RPMI7951 (cell line): ENCODE data around the gene EID2B. TPM values are rescaled to one million over a fixed set of nuclear protein-coding genes. Genes with fewer than 3 reads are reported as not detected.

Source experiments
- DNase-seq: peaks from one replicate; pipeline ENCODE4 v3.0.0-alpha.2; 2012; ENCODE audit warnings: low read depth
- total RNA-seq: library from RNA; depleted of rRNA; stranded (reverse); fragments of >200 nt; shearing (Covaris generic); gene quantifications from 2 replicates; pipeline ENCODE4 v1.2.3, GENCODE V29; 2014; rRNA removed

Gene EID2B, protein sequence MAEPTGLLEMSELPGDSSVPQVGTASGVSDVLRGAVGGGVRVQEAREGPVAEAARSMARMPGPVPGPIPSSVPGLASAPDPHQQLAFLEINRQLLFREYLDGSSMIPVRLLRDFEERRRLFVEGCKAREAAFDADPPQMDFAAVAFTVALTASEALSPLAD
- 5.3 and 8.8 TPM in 2 replicates for total RNA-seq

DNA sequence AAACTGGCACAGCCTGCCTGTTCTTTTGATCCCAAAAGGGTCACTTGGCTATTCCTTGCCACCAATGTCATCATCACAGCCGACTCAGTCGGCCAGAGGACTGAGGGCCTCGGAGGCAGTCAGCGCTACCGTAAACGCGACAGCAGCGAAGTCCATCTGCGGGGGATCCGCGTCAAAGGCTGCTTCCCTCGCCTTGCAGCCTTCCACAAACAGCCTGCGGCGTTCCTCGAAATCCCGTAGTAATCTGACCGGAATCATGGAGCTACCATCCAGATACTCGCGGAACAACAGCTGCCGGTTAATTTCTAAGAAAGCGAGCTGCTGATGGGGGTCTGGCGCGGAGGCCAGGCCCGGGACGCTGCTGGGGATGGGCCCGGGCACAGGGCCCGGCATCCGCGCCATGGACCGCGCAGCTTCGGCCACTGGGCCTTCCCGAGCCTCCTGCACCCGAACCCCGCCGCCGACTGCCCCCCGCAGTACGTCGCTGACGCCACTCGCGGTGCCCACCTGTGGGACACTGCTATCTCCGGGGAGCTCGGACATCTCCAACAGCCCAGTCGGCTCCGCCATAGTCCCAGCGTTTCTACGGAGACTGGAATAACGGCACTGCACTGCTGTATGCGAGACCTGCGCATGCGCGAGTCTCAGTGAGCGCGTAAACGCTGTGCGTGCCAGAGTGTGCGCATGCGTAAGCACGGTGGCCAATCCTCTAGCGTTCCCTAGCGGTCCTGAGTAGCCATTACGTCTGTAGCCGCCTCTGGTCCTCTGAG is at the start of gene EID2B:
Gene EID2B, minus strand, starts transcription at position 620 of the 770 bp plus-strand sequence. Its CDS starts 50 bp downstream, at position 570.
- peak; percentile 92 for DNase-seq

DNA sequence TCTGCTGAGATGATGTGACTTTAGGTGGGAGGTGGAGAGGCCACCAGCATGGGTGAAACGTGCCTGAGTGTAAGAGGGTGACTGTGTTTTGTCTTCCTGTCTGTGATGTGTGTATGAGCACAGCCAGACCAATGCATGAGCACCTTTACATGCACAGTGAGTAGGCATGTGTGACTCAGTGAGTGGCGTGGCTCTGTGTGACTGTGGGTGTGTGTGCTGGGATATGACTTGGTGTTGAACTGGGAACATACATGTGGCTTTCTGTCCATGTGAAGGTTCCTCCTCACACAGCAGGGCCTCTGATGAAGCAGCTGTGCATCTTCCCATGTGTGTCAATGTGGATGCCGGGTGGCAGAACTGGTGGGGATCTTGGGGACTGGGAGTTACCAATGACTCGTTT is 49.8 kb upstream of the EID2B start:
- no peak for DNase-seq

DNA sequence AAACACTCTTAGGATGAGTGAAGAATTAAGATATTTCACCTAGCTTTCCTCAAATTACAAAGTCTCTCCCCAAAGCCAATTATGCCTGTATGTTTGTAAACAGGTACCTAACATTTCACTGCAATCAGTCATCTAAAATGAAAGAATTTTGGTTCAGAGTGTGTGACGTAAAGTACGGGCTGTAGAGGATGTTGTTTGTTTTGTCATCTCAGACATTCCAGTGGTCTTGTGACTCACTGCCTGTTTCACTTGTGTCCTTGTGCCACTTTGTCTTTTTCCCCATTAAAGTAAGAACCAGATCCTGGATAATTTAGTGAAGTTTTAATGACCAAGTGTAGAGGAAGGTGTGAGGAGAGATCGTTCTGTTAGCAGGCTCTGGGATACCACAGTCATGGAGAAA is 36.0 kb upstream of the EID2B start:
- peak; percentile 49 for DNase-seq

DNA sequence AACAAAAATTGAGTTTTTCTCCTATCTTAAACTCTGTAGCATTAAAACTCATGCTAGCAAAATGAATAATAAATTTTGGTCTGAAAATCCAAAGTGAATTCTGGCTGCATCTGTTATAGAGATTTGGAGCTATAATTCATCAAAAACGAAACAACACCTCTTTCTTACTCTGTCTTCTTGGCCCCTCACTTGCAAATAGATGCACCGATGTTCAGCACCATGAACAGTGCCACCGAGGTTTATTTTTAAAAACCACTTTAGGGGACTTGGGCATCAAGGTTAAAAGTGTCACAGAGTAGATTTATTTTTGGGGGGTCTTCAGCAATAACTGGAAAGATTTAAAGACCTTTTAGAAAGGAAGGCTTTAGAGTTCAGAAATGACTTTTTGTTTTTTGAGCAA is 33.4 kb upstream of the EID2B start:
- DNase-seq: no peak

DNA sequence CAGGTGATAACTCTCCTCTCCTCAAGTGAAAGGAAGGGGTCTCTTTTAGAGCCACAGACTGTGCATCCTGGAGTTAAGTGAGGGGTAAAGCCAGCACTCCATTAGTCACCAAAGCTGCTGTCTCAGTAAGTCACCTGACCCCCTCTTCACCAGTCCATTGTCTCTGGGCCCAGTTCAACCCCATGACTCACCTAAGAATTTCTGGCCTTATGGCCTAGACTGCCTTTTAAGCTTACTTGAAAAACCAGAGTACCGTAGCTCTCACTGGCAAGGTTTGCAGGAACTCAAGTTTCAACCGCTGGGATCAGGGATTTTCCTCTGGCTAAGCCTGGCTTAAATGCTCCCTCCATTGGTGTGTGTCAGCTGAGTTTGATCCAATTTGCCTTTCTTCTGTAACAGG is 30.8 kb upstream of the EID2B start:
- DNase-seq: peak; percentile 73

DNA sequence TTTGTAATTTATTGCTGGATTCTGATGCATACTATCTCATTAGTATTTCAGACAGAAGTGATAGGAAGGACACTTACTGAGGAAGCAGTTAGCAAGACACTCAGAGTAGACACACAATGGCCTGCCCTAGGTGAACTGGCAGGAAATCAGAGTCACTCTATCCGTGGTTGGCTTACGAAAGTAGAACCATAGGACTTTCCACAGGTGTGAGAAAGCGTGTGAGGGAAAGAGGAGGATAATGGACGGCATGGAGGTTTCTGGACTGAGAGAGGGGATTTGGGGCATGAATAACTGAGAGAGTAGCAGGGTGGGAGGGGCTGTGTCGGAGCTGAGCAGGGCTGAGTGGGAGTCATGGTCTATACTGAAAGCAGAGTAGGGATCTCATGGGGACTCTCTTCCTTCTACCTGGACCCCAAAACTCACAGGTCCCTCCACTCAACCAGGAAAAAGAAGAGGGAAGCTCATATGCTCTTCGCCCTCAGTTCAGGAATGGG is 26.0 kb upstream of the EID2B start:
- DNase-seq: no peak

DNA sequence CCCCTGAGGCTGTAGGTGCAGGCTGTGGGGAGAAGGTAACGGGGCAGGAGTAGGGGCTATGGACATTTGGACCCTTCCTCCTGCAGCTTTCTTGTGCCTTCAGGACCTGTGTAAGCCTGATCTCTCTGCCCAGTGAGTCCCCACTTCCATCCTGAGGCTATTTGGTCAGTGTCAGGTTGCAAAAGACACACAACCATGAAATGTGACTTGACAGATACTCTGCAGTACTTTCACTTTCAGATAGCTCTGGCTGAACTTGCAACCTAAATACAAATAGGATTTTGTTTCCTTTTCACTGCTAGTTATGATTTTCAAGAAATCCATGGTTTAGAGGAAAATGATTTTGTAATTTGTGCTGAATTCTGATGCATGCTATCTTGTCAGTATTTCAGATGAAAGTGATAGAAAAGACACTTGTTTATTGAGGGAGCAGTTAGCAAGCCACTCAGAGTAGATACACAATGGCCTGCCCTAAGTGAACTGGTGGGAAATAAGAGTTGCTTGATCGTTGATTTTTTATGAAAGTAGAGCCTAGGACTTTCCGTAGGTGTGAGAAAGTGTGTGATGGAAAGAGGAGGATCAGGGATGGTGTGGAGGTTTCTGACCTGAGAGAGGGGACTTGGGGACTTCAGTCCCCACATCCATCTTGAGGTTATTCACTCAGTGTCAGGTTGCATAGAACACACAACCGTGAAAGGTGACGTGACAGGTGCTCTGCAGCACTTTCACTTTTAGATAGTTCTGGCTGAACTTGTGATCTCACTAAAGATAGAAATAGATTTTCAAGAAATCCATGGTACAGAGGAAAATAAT is 25.4 kb upstream of the EID2B start:
- DNase-seq: peak; percentile 70

DNA sequence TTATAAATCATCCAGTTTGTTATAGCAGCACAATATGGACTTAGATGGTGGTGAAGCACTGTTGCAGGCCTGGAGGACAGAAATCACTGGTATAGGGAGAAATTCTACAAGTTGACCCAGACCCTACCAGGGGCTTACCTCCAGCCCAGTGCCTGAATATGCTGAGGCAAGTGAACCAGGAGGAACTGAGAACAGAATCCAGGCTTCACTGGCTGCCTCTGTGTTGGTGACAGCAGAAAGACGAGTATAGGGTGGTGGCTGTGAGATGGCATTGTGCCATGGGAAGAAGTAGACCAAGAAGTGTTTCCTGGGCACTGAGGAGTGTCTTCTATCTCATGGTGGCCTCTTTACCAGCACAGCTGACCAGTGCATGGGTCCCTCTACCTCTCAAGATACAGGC is 23.2 kb upstream of the EID2B start:
- no peak for DNase-seq

DNA sequence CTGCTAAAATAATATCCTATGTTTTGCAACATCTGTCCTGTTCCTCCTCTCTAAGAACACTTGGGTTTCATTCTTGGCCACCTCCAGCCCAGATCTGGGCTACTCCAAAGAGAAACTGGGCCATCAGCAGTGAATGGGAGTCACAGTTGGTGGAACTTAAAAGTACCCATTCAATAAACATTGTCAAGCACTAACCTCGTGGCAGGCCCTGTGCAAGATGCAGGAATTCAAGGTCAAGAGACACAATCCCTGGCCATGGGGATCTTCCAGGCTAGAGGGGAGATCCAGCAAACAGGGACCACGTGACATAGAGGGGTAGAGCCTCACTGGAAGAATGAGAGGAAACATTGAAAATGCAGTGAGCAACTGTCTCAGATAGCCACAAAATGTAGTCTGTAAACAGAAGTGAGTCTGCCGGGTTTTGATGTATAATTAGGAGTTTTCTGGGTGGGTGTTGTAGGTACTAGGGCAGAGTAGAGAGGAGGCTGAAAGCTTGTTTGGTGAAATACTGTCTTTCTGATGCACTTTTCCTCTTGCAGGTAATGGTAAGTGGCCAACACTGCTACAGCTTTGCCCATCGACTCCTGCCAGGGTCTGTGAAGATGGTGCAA is 22.2 kb upstream of the EID2B start:
- no peak for DNase-seq

DNA sequence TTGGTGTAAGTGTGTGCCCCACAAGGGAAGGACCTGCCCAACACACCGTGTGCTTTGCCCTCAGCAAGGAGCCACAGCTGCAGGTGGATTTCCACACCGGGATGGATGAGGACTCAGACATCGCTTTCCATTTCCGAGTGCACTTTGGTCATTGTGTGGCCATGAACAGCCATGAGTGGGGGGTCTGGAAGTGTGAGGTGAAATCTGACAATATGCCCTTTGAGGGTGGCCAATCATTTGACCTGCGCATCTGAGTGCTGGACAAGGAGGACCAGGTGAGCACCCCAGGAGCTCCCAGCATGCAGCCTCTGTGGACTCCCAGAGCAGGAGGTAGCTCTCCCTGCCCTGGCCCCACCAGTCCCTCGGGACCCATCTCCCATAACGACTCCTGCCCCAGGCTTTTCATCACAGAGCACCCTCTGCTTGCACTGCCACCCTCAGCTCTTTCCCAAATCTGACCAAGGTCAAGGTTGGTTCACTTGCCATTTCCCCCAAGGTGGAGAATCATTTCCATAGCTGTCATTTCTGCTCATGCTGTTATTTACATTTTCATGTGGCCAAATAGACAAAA is 20.5 kb upstream of the EID2B start:
- DNase-seq: no peak

DNA sequence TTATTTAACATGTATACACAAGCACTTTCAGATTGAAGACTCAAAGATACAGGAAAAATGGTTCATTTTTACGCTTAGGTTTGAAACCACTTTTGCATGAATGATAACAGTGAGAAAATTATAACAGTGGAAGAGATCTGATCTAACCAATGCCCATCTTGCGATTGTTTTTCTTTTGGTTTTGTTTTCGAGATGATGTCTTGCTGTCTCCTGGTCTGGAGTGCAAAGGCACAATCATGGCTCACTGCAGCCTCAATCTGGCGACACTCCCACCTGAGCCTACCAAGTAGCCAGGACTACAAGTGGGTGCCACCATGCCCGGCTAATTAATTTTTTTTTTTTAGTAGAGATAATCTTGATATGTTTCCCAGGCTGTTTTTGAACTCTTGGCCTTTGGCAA is 17.5 kb upstream of the EID2B start:
- no peak for DNase-seq

DNA sequence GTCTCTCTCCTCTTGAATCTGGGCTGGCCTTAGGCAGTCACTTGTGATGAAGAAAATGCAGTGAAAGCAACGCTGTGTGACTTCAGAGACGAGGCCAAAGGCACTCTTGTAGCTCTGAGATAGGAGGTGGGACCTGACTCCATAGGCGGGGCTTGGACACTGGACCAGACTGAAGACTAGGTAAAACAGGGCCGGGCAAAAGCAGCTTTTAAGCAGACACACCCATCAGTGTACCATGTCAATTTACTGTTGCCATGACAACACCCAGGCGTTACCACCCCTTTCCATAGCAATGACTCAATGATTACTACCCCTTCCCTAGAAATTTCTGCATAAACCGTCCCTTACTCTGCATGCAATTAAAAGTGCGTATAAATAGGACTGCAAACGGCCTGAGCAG is 13.9 kb upstream of the EID2B start:
- peak; percentile 39 for DNase-seq

DNA sequence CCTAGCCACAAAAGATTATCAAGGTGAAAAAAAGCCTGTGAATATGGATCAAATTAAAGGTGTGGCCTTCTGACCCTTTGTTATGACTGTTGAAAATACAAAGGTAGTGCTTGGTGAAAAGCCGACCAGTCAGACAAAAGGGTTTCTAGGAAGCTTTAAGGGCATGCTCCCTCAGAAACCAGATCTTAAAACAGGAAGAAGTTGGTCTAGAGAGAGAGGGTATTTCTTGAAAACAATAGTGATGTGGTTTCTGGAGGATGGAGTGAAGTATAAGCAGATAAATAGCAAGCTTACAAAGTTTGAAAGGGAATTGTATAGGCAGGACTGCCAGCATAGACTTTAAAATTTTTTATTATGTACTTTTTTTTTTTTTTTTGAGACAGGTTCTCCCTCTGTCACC is 12.3 kb upstream of the EID2B start:
- DNase-seq: no peak

DNA sequence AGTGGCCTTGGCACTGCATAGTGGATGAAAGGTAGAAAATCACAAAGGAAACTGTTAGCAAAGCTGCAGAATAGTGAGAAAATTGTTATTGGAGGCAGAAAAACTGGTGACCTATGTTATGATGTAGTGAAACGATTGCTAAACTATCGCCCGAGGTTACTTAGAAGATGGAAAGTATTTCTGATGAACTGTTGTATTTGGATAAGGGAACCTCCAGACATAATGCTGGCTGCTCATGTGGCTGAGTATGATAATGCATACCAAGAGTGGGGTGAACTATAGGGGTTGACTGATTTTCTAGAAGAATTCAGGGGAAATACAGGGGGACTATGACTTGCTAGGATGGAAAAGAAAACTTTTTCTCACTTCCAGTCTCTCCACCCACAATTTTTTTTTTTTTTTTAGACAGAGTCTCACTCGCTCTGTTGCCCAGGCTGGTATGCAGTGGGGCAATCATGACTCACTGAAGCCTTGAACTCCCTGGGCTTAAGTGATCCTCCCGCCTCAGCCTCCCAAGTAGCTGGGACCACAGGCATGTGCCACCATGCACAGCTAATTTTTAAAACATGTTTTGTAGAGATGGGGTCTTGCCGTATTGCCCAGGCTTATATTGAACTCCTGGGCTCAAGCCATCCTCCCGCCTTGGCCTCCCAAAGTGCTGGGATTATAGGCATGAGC is 11.7 kb upstream of the EID2B start:
- DNase-seq: peak; percentile 60

DNA sequence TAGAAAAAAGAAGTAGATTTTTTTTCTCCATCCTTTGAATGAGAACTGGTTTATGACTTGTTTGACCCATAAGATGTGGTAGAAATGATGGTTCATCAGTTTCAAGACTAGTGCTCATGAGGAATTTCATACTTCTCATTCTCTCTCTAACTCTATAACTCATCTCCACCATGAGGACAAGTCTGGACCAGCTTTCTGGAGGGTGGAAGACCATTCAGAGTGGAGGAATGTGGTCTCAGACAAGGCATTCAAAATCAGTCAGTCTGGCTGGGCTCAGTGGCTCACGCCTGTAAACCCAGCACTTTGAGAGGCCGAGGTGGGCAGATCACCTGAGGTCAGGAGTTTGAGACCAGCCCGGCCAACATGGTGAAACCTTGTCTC is 10.8 kb upstream of the EID2B start:
- DNase-seq: no peak

DNA sequence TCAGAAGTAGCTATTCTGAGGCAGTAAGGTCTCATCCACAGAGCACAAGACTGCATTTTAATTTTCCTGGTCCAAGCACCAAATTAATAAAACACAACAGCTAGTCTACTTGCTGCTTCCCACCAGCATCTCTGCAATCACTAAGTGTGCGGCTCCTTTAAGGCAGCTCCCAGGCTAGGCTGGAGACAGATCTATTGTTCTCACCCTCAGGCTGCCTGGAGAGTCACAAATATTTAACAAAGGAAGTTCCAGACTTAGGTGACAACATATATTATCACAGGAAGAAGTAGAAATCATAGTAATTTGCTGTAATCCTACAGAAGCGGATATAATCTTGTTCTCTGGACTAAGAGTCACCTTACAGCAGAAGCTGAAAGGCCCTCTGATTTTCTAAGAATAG is 9.6 kb upstream of the EID2B start:
- no peak for DNase-seq

DNA sequence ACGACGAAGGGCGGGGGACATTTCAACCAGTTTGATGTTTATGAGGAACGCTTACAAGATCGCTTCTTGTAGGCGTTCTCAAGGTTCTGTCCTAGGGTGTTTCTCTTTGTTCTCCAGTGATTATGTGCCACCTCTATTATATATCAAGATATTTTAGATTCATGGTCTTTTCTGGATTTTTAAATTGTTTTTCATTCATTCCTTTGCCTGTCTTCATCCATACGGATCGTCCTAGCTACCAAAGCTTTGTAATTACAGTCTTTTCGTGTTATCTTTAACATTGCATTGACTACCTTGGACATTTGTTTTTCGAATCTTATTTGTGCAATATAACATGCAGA is 7.7 kb upstream of the EID2B start:
- no peak for DNase-seq

DNA sequence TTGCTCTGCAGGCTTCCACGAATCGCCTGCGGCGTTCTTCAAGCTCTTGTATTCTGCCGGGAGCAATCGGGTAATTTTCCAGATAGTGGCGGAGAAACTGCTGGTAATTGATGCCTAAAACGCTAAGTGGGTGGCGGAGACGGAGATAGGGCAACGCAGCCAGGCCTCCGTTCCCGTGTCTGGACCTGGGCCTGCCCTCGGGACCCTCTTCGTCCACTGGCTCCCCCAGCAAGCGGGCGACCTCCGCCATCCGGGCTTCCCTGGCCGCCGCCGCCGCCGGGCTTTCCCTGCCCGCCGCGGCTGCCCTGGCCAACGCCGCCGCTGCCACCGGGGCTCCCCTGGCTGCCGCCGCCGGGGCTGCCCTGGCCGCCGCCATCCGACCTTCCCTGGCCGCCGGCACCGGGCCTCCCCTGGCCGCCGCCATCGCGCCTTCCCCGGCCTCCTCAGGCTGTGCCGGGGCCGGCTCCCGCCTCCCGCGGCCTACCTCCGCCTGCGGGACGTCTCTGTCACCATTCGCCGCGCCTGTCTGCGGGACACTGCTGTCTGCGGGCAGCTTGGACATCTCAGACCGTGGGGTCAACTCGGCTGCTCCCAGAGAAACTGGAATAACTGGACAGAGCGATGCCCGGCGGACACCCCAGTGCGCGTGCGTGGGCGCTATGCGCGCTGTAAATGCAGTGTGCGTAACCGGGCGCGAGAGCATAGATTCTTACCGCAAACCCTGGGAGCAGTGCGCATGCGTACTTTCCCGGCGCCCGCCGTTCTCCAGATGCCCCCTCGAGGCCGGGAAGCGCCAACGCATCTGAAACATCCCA is 7.1 kb upstream of the EID2B start, which contains the start of gene EID2:
Gene EID2, minus strand, starts transcription at position 644 of the 815 bp plus-strand sequence. Its CDS starts 82 bp downstream, at position 562.
- DNase-seq: peak; percentile 91

DNA sequence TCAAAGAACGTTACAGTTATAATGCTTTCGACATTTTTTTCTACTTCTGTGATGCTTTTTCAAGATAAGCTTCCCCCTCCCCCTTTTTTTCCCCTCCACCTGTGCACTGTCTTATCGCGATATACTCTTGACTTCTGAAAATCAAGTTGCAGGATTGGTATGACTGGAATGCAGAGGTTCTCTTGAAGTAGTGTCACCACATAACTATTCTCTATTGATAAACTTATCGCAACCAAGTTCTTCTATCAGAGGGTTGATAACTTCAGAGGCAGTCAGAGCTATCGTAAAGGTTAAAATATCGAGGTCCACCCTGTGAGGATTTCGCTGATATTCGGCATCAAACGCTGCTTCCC is 6.5 kb upstream of the EID2B start:
- DNase-seq: peak; percentile 29

DNA sequence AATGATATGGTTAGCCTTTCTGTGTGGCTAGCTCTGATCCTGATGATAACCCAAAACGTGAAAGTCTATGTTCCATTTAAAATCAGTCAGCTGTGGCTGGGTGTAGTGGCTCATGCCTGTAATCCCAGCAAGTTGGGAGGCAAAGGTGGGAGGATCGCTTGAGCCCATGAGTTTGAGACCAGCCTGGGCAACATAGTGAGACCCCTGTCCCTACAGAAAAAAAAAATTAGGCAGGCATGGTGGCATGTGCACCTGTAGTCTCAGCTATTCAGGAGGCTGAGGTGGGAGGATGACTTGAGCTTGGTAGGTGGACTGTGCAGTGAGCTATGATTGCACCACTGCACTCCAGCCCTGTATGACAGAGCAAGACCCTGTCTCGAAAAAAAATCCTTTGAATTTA is 1.1 kb upstream of the EID2B start:
- no peak for DNase-seq
